ENCODE data around the gene MARF1. TPM values are rescaled to one million over a fixed set of nuclear protein-coding genes. Genes with fewer than 3 reads are reported as not detected.
A peak's percentile ranks its signal among the peaks of the same experiment; 100 is the strongest.
"Not testable (repeated sequence)": the region's sequence is repeated elsewhere in the genome, so short reads cannot be mapped to it uniquely, and the experiment has no call there.

The MARF1 gene
- total RNA-seq, 1 donor from 2014 or later: 58.8 TPM

DNA sequence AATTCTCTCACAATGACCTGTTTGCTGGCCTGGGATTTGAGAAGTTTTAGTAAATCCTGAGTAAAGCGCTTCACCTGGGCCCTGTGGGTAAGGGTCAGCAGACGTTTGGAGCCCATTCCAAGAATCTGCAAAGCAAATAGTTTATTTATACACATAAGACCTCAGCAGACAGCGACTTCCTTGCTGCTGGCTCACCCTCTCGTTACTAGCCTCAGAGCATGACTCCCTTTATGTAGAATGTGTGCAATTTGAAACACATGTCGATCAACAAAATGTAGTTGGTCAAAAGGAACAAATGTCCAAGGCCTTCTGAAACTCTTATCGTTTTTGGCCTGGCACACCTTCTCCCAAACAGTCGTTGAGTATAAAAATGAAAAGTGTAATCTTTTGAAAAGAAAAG is 31.3 kb downstream of the MARF1 start:
- peaks cover 52% of the 10 kb centered on the region for H3K36me3 Mint-ChIP-seq (ENCODE audit: low read depth)
- H3K27ac Mint-ChIP-seq: no peak overlapping the region
- DNase-seq (ENCODE audit: low spot score): no peak
- intact Hi-C loops (cut with micrococcal nuclease): no loop called here
- no peak overlapping the region for H3K4me3 Mint-ChIP-seq
- peaks cover 7% of the 10 kb centered on the region for H3K4me1 Mint-ChIP-seq (ENCODE audit: low read depth)
- no peaks in the 10 kb centered on the region for H3K27me3 Mint-ChIP-seq (ENCODE audit: insufficient read depth)
- H3K9me3 Mint-ChIP-seq: no peaks in the 10 kb centered on the region

DNA sequence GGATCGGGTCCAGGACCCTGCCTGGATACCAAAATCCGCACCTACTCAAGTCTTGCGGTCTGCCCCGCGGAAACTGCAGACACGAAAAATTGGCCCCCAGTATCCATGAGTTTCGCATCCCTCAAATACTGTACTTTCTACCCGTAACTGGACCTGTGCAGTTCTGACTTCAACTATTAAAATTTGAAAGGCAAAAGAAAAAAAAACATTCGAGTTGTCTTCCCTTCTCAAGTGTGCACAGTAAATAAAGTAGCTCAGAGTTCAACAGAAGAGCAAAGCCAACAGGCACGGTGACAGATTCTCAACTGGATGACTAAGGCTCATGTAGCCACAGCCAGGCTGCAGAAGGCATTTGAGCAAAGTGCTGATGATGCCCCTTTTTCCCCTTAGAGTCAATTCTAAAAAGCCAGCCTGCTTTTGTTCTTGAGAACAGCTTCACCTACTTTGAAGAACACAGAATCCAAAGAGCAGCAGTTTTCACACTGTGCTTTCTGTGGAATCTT is 32.5 kb downstream of the MARF1 start:
- H3K27me3 Mint-ChIP-seq (ENCODE audit: insufficient read depth): no peaks in the 10 kb centered on the region
- no peak overlapping the region for H3K4me3 Mint-ChIP-seq
- no peak for DNase-seq (ENCODE audit: low spot score)

DNA sequence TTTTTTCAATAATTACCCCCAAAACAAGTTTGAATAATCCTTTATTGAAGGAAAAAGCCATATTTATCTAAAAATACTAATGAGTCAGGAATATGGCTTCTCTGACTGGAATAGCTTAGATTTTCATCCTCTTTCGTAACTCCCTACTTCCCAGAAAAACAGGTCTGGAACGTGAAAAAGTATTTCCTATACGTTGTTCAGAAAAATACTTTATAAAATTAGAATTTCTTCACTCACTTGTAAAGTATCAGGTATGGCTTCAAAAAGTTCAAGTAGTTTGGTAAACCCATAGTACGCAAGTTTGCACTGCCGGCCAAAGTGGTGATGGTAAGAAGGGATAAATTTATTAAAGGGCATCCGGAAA is 33.7 kb downstream of the MARF1 start:
- peaks cover 14% of the 10 kb centered on the region for H3K4me1 Mint-ChIP-seq (ENCODE audit: low read depth)

More for the DNA sequence above, 32.5 kb downstream of the MARF1 start:
- Mint-ChIP-seq H3K36me3 (ENCODE audit: low read depth) (peaks cover 52% of the 10 kb centered on the region), H3K9me3 (no peaks in the 10 kb centered on the region), H3K4me1 (ENCODE audit: low read depth) (peaks cover 14% of the 10 kb centered on the region), H3K27ac (no peak overlapping the region)
- intact Hi-C loops (cut with micrococcal nuclease): no loop called here

DNA sequence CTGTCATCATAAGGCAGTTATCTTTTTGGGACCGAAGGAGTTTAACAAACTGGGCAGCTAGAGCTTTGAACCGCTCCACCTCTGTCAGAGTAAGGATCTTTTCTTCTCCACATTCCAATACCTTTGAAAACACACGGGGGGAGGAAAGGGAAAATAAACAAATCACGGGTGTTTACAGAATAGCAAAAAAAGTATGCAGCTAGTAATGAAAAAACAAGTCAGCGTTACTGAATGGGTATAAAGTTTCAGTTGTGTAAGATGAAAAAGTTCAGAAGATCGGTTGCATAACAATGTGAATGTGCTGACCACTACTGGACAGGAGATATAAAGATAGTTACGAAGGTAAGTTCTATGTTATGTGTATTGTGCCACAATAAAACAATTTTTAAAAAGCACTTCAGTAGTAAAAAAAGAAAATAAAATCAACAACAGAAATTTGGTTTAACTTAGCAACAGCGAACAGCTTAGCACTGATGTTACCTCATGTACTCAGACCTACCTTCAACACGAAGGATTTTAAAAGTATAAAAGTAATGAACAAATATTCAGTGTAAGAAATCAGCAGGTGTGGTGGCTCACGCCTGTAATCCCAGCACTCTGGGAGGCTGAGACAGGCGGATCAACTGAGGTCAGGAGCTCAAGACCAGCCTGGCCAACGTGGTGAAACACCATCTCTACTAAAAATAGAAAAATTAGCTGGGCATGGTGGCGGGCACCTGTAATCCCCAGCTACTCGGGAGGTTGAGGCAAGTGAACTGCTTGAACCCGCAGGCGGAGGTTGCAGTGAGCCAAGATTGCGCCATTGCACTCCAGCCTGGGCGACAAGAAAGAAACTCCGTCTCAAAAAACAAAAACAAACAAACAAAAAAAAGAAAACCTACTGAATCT is 34.3 kb downstream of the MARF1 start:
- H3K27ac Mint-ChIP-seq: no peak overlapping the region
- no peaks in the 10 kb centered on the region for H3K9me3 Mint-ChIP-seq
- no peaks in the 10 kb centered on the region for H3K27me3 Mint-ChIP-seq (ENCODE audit: insufficient read depth)
- H3K4me1 Mint-ChIP-seq (ENCODE audit: low read depth): peaks cover 14% of the 10 kb centered on the region
- peaks cover 55% of the 10 kb centered on the region for H3K36me3 Mint-ChIP-seq (ENCODE audit: low read depth)
- DNase-seq (ENCODE audit: low spot score): no peak
- no peak overlapping the region for H3K4me3 Mint-ChIP-seq
- intact Hi-C loops (cut with micrococcal nuclease): no loop called here

More for the DNA sequence above, 33.7 kb downstream of the MARF1 start:
- intact Hi-C loops (cut with micrococcal nuclease): no loop called here
- H3K36me3 Mint-ChIP-seq (ENCODE audit: low read depth): peaks cover 52% of the 10 kb centered on the region
- H3K27ac Mint-ChIP-seq: no peak overlapping the region
- DNase-seq (ENCODE audit: low spot score): no peak
- no peak overlapping the region for H3K4me3 Mint-ChIP-seq
- no peaks in the 10 kb centered on the region for H3K27me3 Mint-ChIP-seq (ENCODE audit: insufficient read depth)
- H3K9me3 Mint-ChIP-seq: no peaks in the 10 kb centered on the region

DNA sequence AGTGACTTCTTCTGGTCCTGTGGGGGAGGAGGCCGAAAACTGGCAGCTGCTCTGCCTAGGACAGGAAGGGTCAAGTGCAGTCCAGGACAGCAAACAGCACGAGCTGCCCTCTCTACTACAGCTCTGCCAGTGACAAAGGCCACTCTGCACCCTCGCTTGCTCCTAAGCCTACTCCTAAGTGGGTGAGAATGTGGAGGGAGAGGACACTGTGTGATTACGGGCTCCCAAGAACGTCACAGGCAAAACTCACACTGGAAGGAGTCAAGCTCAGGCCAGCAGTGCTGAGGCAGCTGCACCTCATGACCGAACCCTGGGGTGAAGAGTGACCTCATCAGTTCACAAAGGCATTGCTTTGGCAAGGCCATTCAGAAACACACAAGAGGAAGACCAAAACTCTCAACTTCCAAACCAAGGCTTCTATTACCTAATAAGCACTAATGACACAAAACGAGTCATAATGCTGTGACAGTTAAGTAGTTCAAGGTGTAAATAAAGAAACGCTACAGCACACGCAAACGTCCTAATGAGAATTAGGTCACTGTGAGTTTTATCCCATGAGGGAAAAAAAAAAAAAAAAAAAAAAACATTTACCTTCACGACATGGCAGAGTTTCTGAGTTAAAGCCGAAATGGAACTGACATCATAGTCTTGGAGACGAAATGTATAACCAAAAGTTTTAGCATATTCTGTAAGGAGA is 35.1 kb downstream of the MARF1 start:
- intact Hi-C loops (cut with micrococcal nuclease): no loop called here
- no peak for DNase-seq (ENCODE audit: low spot score)
- Mint-ChIP-seq H3K9me3 (no peaks in the 10 kb centered on the region), H3K27me3 (ENCODE audit: insufficient read depth) (no peaks in the 10 kb centered on the region), H3K36me3 (ENCODE audit: low read depth) (peaks cover 58% of the 10 kb centered on the region), H3K27ac (no peak overlapping the region), H3K4me1 (ENCODE audit: low read depth) (peaks cover 14% of the 10 kb centered on the region), H3K4me3 (no peak overlapping the region)

DNA sequence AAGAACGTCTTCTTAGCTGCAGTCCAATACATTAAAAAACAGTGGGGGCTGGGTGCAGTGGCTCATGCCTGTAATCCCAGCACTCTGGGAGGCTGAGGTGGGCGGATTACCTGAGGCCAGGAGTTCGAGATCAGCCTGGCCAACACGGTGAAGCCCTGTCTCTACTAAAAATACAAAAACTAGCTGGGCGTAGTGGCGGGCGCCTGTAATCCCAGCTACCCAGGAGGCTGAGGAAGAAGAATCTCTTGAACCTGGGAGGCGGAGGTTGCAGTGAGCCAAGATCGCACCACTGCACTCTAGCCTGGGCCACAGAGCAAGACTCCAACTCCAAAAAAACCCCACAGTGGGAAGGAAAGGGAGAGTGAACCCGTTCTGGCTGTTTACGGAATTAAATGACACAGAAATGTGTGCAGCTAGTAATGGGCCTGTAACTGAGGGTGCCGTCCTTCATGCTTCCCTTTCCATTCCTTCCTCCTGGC is 35.7 kb downstream of the MARF1 start:
- H3K9me3 Mint-ChIP-seq; H3K4me3 Mint-ChIP-seq; H3K27me3 Mint-ChIP-seq (ENCODE audit: insufficient read depth); intact Hi-C loops (cut with micrococcal nuclease); DNase-seq (ENCODE audit: low spot score): not testable (repeated sequence)
- peaks cover 56% of the 10 kb centered on the region for H3K36me3 Mint-ChIP-seq (ENCODE audit: low read depth)
- peak overlapping the region; percentile 42 for H3K27ac Mint-ChIP-seq
- H3K4me1 Mint-ChIP-seq (ENCODE audit: low read depth): peaks cover 17% of the 10 kb centered on the region

DNA sequence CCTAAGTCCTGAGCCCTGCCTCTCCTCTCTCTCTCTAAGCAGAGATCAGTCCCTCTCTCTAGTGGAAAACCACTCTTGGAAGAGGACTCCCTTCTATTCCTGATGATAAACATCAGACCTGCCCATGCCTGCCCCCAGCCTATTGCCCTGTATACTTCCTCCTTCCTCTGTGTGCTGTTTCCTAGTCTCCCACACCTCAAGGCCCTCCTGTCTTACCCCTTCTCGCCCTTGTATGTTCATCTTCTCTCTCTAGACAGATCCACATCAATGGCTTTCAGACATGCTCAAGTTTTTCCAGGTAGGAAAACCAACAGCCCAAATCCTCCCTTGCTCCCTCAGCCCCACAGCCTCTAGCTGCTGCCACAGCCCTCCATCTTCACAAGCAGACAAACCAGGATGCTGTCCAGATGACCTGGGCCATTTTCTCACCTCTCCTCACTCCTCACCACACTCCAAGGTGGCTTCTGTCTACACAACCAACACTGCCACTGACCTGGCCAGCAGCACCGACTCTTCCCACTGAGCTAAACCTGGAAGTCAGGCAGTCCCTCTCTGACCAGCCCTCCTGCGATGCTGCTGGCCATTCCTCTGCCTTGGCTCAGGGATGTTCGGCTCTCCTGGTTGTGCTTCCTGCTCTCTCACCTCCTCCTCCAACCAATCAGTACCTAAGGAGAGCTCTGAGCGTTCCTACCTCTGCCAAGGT is 36.3 kb downstream of the MARF1 start:
- peaks cover 21% of the 10 kb centered on the region for H3K4me1 Mint-ChIP-seq (ENCODE audit: low read depth)
- DNase-seq (ENCODE audit: low spot score): no peak
- no peak overlapping the region for H3K4me3 Mint-ChIP-seq
- peak overlapping the region; percentile 42 for H3K27ac Mint-ChIP-seq
- no peaks in the 10 kb centered on the region for H3K9me3 Mint-ChIP-seq
- peaks cover 57% of the 10 kb centered on the region for H3K36me3 Mint-ChIP-seq (ENCODE audit: low read depth)
- intact Hi-C loops (cut with micrococcal nuclease): no loop called here
- no peaks in the 10 kb centered on the region for H3K27me3 Mint-ChIP-seq (ENCODE audit: insufficient read depth)

DNA sequence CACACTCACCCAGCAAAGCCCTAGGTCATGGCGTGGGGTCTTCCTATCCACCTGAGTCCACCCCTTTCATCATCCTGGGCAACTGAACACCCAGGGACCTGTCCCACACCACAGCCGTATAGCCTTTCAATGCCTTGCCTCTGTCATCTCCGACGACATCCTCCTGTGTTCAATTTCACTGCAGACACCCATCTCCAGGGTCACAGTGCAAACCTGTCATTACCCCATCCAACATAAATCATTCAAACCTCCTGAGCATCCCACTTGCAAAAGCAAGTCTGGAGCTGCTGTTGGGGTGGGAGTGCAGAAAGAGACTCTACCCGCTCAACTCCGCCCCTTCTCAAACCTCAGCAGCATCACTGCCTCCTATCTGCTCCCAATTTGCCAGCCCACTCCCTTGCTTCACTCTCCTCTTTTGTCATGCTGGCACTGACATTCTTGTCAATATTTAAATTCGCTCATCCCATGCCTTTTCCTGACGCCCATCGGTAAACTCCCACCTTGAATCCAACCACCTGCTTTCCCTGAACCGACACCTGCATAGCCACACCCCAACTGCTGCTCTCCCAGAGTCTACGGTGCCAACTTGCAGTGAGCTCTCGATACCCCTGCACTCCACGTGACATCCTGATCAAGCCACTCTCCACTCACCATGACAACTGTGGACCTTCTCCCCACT is 37.0 kb downstream of the MARF1 start:
- peak overlapping the region; percentile 40 for H3K27ac Mint-ChIP-seq
- intact Hi-C loops (cut with micrococcal nuclease): no loop called here
- no peak for DNase-seq (ENCODE audit: low spot score)
- no peaks in the 10 kb centered on the region for H3K9me3 Mint-ChIP-seq
- no peak overlapping the region for H3K4me3 Mint-ChIP-seq
- peaks cover 25% of the 10 kb centered on the region for H3K4me1 Mint-ChIP-seq (ENCODE audit: low read depth)
- H3K36me3 Mint-ChIP-seq (ENCODE audit: low read depth): peaks cover 62% of the 10 kb centered on the region
- H3K27me3 Mint-ChIP-seq (ENCODE audit: insufficient read depth): no peaks in the 10 kb centered on the region

DNA sequence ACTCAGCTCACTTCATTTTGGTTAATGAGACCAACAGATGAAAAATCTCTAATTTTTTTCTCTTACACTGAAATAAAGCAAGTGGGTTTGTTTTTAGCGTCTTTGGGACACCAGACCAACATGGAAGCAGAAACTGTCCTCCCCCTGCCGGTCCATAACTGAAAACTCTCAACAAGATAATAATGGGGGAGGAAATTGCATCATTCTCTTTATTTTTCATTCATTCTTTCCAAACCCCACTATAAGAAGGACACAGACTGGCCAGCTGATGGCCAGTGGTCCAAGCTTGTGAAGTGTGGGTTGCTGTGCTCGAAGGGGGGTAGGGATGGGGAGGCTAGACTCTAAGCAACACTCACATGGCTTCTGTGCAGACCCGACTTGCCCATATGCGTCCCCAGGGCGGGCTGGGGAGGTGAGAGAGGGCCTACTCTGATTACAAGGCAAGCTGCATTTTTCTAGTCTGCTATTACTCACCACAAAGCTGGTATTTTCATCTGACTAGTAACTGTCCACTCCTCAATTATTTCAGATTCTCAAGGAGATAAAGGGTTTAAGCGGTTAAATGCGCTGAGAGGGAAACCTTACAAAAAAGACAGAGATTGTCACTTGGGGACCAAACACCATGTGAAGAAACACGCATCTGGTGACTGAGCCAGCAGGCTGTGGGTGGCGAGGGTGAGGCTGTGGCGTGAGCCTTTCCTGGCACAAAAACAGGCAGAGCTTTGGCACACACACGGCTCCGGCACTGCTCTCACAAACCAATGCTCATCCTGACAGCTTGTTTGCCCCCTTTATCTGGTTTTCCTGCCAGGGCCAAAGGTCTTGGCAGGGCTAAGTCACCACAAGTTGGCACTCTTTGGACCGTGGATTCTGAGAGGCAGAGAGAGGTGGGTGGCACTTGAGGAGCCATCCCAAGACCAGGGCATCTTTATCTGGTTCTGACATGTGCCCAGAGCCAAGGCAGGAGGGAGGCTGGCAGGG is 38.2 kb downstream of the MARF1 start:
- Mint-ChIP-seq H3K4me1 (ENCODE audit: low read depth) (peaks cover 28% of the 10 kb centered on the region), H3K4me3 (no peak overlapping the region), H3K27me3 (ENCODE audit: insufficient read depth) (no peaks in the 10 kb centered on the region), H3K27ac (no peak overlapping the region), H3K36me3 (ENCODE audit: low read depth) (peaks cover 64% of the 10 kb centered on the region), H3K9me3 (no peaks in the 10 kb centered on the region)
- no peak for DNase-seq (ENCODE audit: low spot score)
- intact Hi-C loops (cut with micrococcal nuclease): no loop called here

DNA sequence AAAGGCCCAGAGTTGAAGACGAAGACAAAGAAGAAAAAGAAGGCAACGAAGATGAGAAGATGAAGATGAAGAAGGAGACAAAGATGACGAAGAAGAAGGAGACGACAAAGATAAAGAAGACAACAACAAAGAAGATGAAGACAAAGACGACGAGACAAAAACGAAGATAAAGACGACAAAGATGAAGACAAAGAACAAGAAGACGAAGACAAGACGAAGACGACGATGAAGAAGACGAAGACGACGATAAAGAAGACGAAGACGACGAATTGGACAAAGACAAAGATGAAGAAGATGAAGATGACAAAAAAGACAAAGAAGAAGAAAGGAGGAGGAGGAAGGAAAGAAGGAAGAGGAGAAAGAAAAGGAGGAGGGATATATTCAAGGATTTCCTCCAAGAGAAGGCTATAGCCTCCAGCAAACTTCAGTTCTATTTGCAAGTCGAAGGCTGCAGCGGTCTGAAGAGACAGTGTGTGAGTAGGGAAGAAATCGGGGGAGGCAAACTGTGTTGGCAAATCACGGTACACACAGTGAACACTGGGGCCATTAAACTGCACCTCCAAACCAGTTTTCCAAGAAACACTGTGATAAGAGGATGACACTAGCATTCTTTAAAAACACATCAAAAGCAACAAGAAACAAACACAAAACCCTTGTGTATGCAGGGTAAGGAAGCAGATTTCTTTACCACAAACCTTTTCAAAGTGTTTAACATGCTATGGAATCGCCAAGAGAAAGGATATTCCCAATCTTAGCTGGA is 40.5 kb downstream of the MARF1 start:
- Mint-ChIP-seq H3K27ac (peak overlapping the region; percentile 68), H3K4me1 (ENCODE audit: low read depth) (peaks cover 40% of the 10 kb centered on the region), H3K36me3 (ENCODE audit: low read depth) (peaks cover 65% of the 10 kb centered on the region), H3K9me3 (no peaks in the 10 kb centered on the region), H3K27me3 (ENCODE audit: insufficient read depth) (no peaks in the 10 kb centered on the region), H3K4me3 (no peak overlapping the region)
- intact Hi-C loops (cut with micrococcal nuclease): no loop called here
- DNase-seq (ENCODE audit: low spot score): no peak

DNA sequence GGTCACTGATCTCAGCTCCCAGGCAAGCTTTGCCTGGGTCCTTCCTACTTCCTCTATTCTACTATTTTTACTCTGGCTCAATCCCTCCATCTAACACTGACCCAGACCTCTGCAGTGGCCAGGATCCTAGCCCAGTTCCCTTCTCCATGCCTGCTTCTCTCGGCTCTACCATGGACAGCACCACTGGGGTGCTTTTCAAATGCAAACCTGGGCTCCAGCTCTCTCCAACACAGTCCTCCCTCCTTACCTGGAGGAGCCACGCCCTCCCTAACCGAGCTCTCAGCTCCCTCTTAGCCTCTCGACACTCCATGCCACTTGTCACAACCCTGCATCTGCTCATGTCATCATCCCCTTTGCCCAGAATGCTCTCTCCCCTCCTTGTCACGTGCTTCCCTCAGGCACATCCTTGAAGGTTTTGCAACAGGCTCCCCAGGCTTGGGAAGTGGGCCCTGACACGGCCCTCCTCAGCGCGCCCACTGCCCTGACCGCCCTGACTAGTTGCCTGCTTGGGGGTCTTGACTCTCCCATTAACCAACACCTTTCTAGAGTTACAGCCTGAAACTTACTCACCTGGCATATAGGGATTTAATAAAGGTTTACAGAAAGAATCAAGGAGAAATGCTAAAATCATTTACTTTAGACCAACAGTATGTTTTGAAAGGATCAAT is 41.6 kb downstream of the MARF1 start:
- H3K27ac Mint-ChIP-seq: peak overlapping the region; percentile 76
- H3K27me3 Mint-ChIP-seq (ENCODE audit: insufficient read depth): no peaks in the 10 kb centered on the region
- no peaks in the 10 kb centered on the region for H3K9me3 Mint-ChIP-seq
- intact Hi-C loops (cut with micrococcal nuclease): no loop called here
- DNase-seq (ENCODE audit: low spot score): no peak
- no peak overlapping the region for H3K4me3 Mint-ChIP-seq
- H3K4me1 Mint-ChIP-seq (ENCODE audit: low read depth): peaks cover 46% of the 10 kb centered on the region
- peaks cover 64% of the 10 kb centered on the region for H3K36me3 Mint-ChIP-seq (ENCODE audit: low read depth)

Measured in activated T-helper 1 cell treated with anti-CD3 and anti-CD28 coated beads, Interleukin-12 subunit alpha, Interleukin-12 subunit beta, Interleukin-2, Interleukin-4 antibody, amounts not matched to agents 30 ng/mL and 10 ng/mL and 1 ng/mL, durations not matched to agents 14 hours and 24 hours and 36 hours (primary cell).